Subcutaneous adipose tissue (tissue), 4 donors: ENCODE results near the gene CTNNAL1. TPM values are rescaled to one million over a fixed set of nuclear protein-coding genes. Genes with fewer than 3 reads are reported as not detected.

Experiments used
- small RNA-seq: library from RNA; depleted of rRNA; stranded (forward); fragments of <200 nt; gene quantifications from one replicate; pipeline ENCODE3, GENCODE V24; 2016
- total RNA-seq, 4 donors: library from RNA; depleted of rRNA; stranded (reverse); fragments of >200 nt; gene quantifications; one replicate each; pipeline ENCODE4 v1.1.0, GENCODE V29; 2016
- TF ChIP-seq, protein P1 (sequence below): fragments of 450-650 bp; IDR thresholded peaks from one replicate; pipeline ENCODE4 v1.5.1; 2016; ENCODE audit warnings: low read depth, mild to moderate bottlenecking, control low read depth, antibody characterized with exemption, moderate library complexity

CTNNAL1 gene
- total RNA-seq, 4 donors from 2014 or later, result 24.5 to 58.5 (median 37.1) TPM

DNA sequence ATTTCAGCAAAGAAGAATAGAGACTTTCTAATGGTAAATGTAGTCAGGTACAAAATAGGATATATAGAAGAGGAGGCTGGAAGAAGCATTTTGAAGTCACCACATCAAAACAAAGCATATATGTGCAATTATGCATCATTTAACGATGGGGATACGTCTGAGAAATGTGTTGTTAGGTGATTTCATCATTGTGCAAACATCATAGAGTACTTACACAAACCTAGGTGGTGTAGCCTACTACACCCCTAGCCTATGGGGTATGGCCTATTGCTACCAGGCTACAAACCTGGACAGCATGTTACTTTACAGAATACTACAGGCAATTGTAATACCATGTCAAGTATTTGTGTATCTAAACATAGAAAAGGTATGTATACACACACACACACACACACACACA, 107.8 kb downstream of the CTNNAL1 start:
- TF ChIP-seq, protein P1, sequence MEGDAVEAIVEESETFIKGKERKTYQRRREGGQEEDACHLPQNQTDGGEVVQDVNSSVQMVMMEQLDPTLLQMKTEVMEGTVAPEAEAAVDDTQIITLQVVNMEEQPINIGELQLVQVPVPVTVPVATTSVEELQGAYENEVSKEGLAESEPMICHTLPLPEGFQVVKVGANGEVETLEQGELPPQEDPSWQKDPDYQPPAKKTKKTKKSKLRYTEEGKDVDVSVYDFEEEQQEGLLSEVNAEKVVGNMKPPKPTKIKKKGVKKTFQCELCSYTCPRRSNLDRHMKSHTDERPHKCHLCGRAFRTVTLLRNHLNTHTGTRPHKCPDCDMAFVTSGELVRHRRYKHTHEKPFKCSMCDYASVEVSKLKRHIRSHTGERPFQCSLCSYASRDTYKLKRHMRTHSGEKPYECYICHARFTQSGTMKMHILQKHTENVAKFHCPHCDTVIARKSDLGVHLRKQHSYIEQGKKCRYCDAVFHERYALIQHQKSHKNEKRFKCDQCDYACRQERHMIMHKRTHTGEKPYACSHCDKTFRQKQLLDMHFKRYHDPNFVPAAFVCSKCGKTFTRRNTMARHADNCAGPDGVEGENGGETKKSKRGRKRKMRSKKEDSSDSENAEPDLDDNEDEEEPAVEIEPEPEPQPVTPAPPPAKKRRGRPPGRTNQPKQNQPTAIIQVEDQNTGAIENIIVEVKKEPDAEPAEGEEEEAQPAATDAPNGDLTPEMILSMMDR, result no peak

DNA sequence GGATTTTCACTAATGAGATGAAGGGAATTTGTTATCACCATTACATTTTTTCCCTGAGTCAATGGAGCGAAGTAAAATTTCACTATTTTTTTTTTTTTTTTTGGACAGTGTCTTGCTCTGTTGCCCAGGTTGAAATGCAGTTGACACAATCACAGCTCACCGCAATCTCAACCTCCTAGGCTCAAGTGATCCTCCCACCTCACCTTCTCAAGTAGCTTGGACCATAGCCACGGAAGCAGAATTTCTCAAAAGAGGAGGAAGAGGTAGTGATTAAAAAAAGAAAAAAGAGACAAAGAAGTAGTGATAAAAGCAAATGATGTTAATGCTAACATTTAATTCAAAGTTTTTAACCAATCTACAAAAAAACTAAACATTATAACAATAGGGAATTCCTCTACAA, 109.1 kb downstream of the CTNNAL1 start:
- TF ChIP-seq, protein P1, result no peak

DNA sequence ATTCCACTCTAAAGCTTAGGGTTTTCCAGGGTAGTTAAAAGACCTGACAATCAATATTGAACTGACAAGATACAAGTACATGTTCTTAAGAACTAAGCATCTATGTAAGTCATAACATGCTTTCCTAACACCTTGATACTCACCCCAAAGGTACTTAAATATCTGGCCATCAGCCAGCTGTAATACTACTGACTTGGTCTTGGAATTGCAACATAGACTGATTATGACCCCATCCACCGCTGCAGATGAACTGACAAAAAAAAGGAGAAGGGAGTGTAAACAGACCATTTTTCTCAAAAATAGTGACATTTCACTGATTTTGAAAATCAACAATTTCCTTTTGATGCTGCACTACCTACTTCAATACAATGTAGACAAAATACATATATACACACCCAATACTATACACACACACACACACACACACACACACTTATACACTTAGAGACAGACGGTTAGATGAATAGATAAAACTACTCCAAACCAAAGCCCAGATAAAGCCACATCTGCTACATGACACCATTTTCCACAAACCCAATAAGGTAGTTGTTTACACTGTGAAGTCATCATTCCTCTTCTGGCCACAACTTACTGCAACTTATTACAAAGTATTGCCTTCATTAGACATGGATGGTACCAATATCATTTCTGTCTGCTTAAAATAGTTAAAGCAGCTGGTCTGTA, 109.7 kb downstream of the CTNNAL1 start:
- TF ChIP-seq, protein P1, result no peak

DNA sequence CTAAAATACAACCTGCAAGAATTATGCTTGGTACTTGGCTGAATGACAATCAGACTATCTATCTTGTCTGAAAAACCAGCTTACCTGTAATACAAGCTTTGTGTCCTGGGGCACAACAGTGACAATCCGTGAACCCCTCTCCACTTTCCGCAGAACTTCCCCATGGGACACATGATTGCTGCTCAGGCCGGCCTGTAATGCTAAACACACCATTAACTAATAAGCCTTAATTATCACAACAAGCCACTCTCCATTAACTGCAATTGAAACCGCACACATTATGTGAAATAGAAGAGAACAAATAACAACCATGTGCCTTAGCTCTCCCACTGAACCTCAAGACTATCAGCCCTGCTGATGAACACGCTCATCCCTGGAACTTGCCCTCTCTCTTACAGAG, 113.1 kb downstream of the CTNNAL1 start:
- TF ChIP-seq, protein P1, result no peak

DNA sequence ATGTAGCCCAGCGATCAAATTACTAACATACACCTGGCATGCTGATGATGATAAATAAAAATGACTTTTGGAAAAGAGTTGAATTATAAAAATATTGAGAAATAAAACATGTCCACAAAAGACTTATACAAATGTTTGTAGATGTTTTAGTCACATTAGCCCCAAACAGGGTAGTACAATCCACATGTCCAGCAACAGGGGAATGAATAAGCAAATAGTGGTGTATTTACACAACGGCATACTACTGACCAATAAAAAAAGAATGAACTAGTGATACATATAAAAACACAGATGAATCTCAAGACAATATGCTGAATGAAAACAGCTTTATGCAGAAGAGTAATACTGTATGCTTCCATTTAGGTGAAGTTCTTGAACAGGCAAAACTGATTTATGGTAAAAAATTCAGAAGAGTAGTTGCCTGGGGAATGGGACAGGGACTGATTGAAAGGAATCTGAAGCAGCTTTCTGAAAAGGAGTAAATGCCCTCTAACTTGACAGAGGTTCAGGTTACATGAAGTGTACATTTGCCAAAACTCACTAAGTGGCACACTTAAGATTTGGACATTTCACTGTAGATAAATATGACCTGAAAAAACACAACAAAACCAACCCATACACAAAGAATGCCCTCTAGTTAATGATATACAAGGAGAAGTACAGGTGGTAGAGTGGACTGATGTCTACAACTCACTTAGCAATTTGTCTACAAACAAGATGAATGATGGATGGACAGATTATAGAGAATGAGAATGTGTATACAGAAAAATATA, 115.8 kb downstream of the CTNNAL1 start:
- TF ChIP-seq, protein P1, result no peak

DNA sequence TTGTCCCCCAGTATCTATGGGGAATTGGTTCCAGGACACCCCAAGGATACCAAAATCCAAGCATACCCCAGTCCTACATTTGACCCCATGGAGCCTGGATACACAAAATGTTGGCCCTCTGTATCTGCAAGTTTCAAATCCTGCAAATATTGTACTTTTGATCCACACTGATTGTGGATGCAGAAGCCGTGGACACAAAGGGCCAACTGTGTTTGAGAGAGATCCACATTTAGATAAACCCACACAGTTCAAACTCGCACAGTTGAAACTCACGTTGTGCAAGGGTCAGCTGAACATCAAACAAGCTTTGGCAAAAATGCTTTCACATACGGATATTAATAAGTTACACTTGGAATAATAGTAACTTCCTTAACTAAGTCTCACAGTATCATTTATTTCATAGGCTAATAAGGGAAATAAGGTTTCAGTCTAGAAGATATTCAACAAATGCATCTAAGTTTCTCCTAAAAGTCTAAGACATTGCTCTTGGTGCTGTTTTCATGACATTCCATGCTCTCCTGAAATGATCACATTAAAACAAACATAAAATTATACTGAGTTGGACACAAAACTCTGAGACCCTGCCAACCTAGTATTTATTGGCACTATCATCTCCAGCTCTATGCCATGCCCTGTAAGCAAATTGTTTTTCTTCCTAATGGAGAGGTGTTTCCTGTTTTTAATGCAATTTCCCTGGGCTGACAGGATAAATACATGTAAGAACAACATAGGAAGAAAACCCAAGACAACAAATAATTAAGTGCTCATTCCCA, 118.9 kb downstream of the CTNNAL1 start:
- TF ChIP-seq, protein P1, result no peak

Small RNA genes lying within 50 kb of the gene (small RNA-seq; reads per million reads assigned to genes)
- 0.36 reads per million for gene MIR32
- gene RF00019, result 0.49 reads per million

Other genes starting within 250 kb of the CTNNAL1 start
- gene ACTL7B, start 157.5 kb downstream of the CTNNAL1 start, total RNA-seq, result not detected
- gene ACTL7A, start 151.2 kb downstream of the CTNNAL1 start, total RNA-seq, result not detected
- 10 to 100 TPM; 15.0 to 20.9 (median 20.6) TPM for gene ELP1, start 79.4 kb downstream of the CTNNAL1 start, total RNA-seq
- gene ABITRAM, start 79.1 kb downstream of the CTNNAL1 start, total RNA-seq, result 10 to 100 TPM in 2 of 4 donors, 1 to 10 TPM in 2; 6.4 to 13.9 (median 11.1) TPM
- 10 to 100 TPM; 55.8 to 95.9 (median 88.6) TPM for gene TMEM245, start 106.4 kb upstream of the CTNNAL1 start, total RNA-seq
- gene FRRS1L, start 153.8 kb upstream of the CTNNAL1 start, total RNA-seq, result under 1 TPM in 2 of 4 donors, not detected in 2; under 0.01 to 0.22 TPM